WTC11 (cell line): ENCODE results near the gene KDM1B. TPM values are rescaled to one million over a fixed set of nuclear protein-coding genes. Genes with fewer than 3 reads are reported as not detected.

Source experiments
- ATAC-seq: fragments of 200-7000 bp; cut with Tn5 transposase; 2 replicates; pipeline ENCODE4 v1.10.0; 2021; ENCODE audit warnings: mild to moderate bottlenecking, moderate library complexity
- CTCF ChIA-PET: fragments of 300-600 bp; sonication (Branson Sonifier 250); formaldehyde crosslinking; loops from one replicate; lab custom pipeline; 2021; ENCODE audit warnings: antibody characterized with exemption; lab: Charles Lee
- POLR2A ChIA-PET: fragments of 350-600 bp; sonication (Branson Sonifier 250); formaldehyde crosslinking; loops from one replicate; lab custom pipeline; 2021; ENCODE audit warnings: antibody characterized with exemption; lab: Charles Lee
- DNase-seq: peaks from one replicate; pipeline ENCODE4 v3.0.0; 2021; ENCODE audit warnings: low spot score
- H3K27ac Mint-ChIP-seq: 2 replicates; pipeline ENCODE4 v1.8.0; 2021; ENCODE audit warnings: mixed read lengths
- H3K27me3 Mint-ChIP-seq: 2 replicates; pipeline ENCODE4 v1.8.0; 2021; ENCODE audit warnings: low read depth, mild to moderate bottlenecking, moderate library complexity, mixed read lengths
- H3K36me3 Mint-ChIP-seq: 2 replicates; pipeline ENCODE4 v1.8.0; 2021; ENCODE audit warnings: mixed read lengths
- H3K4me1 Mint-ChIP-seq: 2 replicates; pipeline ENCODE4 v1.8.0; 2022; ENCODE audit warnings: mixed read lengths
- H3K4me3 Mint-ChIP-seq: 2 replicates; pipeline ENCODE4 v1.8.0; 2021; ENCODE audit warnings: mild to moderate bottlenecking, moderate library complexity, mixed read lengths
- H3K9me3 Mint-ChIP-seq: 2 replicates; pipeline ENCODE4 v1.8.0; 2021; ENCODE audit warnings: mixed read lengths
- ARID4B ChIP-seq: sonication (generic); formaldehyde crosslinking; IDR thresholded peaks from 2 replicates; pipeline ENCODE4 v1.8.0; 2023; ENCODE audit warnings: missing genetic modification reagents, mild to moderate bottlenecking, borderline replicate concordance
- ATF2 ChIP-seq: sonication (generic); formaldehyde crosslinking; IDR thresholded peaks from 2 replicates; pipeline ENCODE4 v1.8.1; 2022; ENCODE audit warnings: low read depth, missing genetic modification reagents, borderline replicate concordance
- ATF3 ChIP-seq: sonication (generic); formaldehyde crosslinking; conservative IDR thresholded peaks from 2 replicates; pipeline ENCODE4 v1.8.1; 2022; ENCODE audit warnings: mild to moderate bottlenecking, missing genetic modification reagents
- CBFB ChIP-seq: sonication (generic); formaldehyde crosslinking; IDR thresholded peaks from 2 replicates; pipeline ENCODE4 v1.8.1; 2022; ENCODE audit warnings: mild to moderate bottlenecking, low read depth, missing genetic modification reagents
- ELF4 ChIP-seq: sonication (generic); formaldehyde crosslinking; IDR thresholded peaks from 2 replicates; pipeline ENCODE4 v1.8.1; 2022; ENCODE audit warnings: low read depth, mild to moderate bottlenecking, moderate library complexity, missing genetic modification reagents
- EMX1 ChIP-seq: fragments of 250-450 bp; sonication (Bioruptor Pico); IDR thresholded peaks from 2 replicates; pipeline ENCODE4 v1.8.0; 2021; ENCODE audit warnings: mild to moderate bottlenecking
- ERG ChIP-seq: fragments of 250-450 bp; sonication (Bioruptor Pico); IDR thresholded peaks from 2 replicates; pipeline ENCODE4 v1.8.0; 2021; ENCODE audit warnings: mild to moderate bottlenecking
- ETV6 ChIP-seq: sonication (generic); formaldehyde crosslinking; IDR thresholded peaks from 2 replicates; pipeline ENCODE4 v1.8.1; 2022; ENCODE audit warnings: mild to moderate bottlenecking, missing genetic modification reagents
- FOXK1 ChIP-seq: sonication (generic); formaldehyde crosslinking; IDR thresholded peaks from 2 replicates; pipeline ENCODE4 v1.8.0; 2022; ENCODE audit warnings: mild to moderate bottlenecking, moderate library complexity, missing genetic modification reagents
- FOXP1 ChIP-seq: sonication (generic); formaldehyde crosslinking; IDR thresholded peaks from 2 replicates; pipeline ENCODE4 v1.8.0; 2022; ENCODE audit warnings: missing genetic modification reagents, mild to moderate bottlenecking, moderate library complexity, borderline replicate concordance
- FOXP4 ChIP-seq: sonication (generic); formaldehyde crosslinking; IDR thresholded peaks from 2 replicates; pipeline ENCODE4 v1.8.0; 2022; ENCODE audit warnings: mild to moderate bottlenecking, missing genetic modification reagents
- KAT7 ChIP-seq: sonication (generic); formaldehyde crosslinking; IDR thresholded peaks from 2 replicates; pipeline ENCODE4 v1.8.1; 2023; ENCODE audit warnings: missing genetic modification reagents, mild to moderate bottlenecking, borderline replicate concordance
- NFE2L1 ChIP-seq: sonication (generic); formaldehyde crosslinking; IDR thresholded peaks from 2 replicates; pipeline ENCODE4 v1.8.1; 2023; ENCODE audit warnings: missing genetic modification reagents
- NFYB ChIP-seq: sonication (generic); formaldehyde crosslinking; conservative IDR thresholded peaks from 2 replicates; pipeline ENCODE4 v1.8.0; 2022; ENCODE audit warnings: low read depth, missing genetic modification reagents
- SMAD3 ChIP-seq: sonication (generic); formaldehyde crosslinking; IDR thresholded peaks from 2 replicates; pipeline ENCODE4 v1.8.0; 2022; ENCODE audit warnings: missing genetic modification reagents, mild to moderate bottlenecking, borderline replicate concordance
- TCF7 ChIP-seq: sonication (generic); formaldehyde crosslinking; IDR thresholded peaks from 2 replicates; pipeline ENCODE4 v1.8.0; 2022; ENCODE audit warnings: mild to moderate bottlenecking, low read depth, missing genetic modification reagents, moderate library complexity
- TP53 ChIP-seq: sonication (generic); formaldehyde crosslinking; IDR thresholded peaks from 2 replicates; pipeline ENCODE4 v1.8.1; 2023; ENCODE audit warnings: mild to moderate bottlenecking, missing genetic modification reagents
- ZNF232 ChIP-seq: sonication (generic); formaldehyde crosslinking; IDR thresholded peaks from 2 replicates; pipeline ENCODE4 v1.8.0; 2022; ENCODE audit warnings: mild to moderate bottlenecking, missing genetic modification reagents
- ZNF396 ChIP-seq: fragments of 250-450 bp; sonication (Bioruptor Pico); IDR thresholded peaks from 2 replicates; pipeline ENCODE4 v1.8.0; 2021; ENCODE audit warnings: mild to moderate bottlenecking, moderate library complexity, borderline replicate concordance
- ZNF671 ChIP-seq: fragments of 250-450 bp; sonication (Bioruptor Pico); IDR thresholded peaks from 2 replicates; pipeline ENCODE4 v1.8.0; 2021; ENCODE audit warnings: mild to moderate bottlenecking
- total RNA-seq: library from RNA; stranded (reverse); gene quantifications from 3 replicates; pipeline ENCODE4 v1.2.3, GENCODE V29; 2021
- TF ChIP-seq, protein P1 (sequence below): sonication (generic); formaldehyde crosslinking; IDR thresholded peaks from 2 replicates; pipeline ENCODE4 v1.8.0; 2022; ENCODE audit warnings: mild to moderate bottlenecking, missing genetic modification reagents

The KDM1B gene
- total RNA-seq, 1 experiment from 2014 or later, result 6.7 TPM

GRCh38 chr6:18187701-18188100, 32.5 kb downstream of the KDM1B start (continued):
- TF ChIP-seq SMAD3 (CRISPR knock-in tag), result no peak
- no peak for TF ChIP-seq ARID4B
- TF ChIP-seq ZNF671 (CRISPR knock-in tag), result no peak
- no peak for TF ChIP-seq CBFB
- no peak for TF ChIP-seq TCF7

DNA sequence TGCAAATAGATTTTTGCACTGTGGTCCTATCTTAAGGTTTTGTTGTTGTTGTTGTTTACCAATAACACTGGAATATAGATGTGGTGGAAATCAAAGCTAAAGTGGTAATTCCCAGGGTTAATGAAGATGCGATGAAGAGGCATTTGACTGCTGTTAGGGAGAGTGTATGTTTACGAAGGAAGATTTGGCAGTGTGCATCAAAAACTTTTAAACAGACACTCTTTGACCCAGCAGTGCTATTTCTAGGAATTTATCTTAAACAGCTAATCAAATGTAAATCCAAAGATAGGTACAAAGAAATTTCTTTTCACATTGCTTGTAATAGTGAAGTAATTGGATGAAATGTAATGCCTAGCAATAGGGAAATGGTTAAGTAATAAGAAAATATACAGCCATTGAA, 34.0 kb downstream of the KDM1B start:
- H3K4me3 Mint-ChIP-seq, result no peak overlapping the region
- CTCF ChIA-PET, result no interaction called here
- no peaks in the 10 kb centered on the region for H3K9me3 Mint-ChIP-seq
- H3K4me1 Mint-ChIP-seq, result peaks cover 32% of the 10 kb centered on the region
- H3K27me3 Mint-ChIP-seq, result no peaks in the 10 kb centered on the region; the same call in 1 of the 2 replicates
- ATAC-seq (no peak), DNase-seq (no peak)
- H3K27ac Mint-ChIP-seq, result peak overlapping the region; percentile 53; the same call in 1 of the 2 replicates
- POLR2A ChIA-PET, result no interaction called here
- H3K36me3 Mint-ChIP-seq, result peaks cover 8% of the 10 kb centered on the region
- TF ChIP-seq NFYB (CRISPR knock-in tag) (no peak), TP53 (no peak), KAT7 (CRISPR knock-in tag) (no peak), FOXP1 (no peak), ATF2 (CRISPR knock-in tag) (no peak), FOXP4 (CRISPR knock-in tag) (no peak), ELF4 (no peak), EMX1 (CRISPR knock-in tag) (no peak), ZNF232 (CRISPR knock-in tag) (no peak), ATF3 (no peak), ZNF671 (CRISPR knock-in tag) (no peak), NFE2L1 (CRISPR knock-in tag) (no peak), ZNF396 (CRISPR knock-in tag) (no peak), FOXK1 (CRISPR knock-in tag) (no peak), ETV6 (CRISPR knock-in tag) (no peak), ERG (CRISPR knock-in tag) (no peak)
- TF ChIP-seq, protein P1, sequence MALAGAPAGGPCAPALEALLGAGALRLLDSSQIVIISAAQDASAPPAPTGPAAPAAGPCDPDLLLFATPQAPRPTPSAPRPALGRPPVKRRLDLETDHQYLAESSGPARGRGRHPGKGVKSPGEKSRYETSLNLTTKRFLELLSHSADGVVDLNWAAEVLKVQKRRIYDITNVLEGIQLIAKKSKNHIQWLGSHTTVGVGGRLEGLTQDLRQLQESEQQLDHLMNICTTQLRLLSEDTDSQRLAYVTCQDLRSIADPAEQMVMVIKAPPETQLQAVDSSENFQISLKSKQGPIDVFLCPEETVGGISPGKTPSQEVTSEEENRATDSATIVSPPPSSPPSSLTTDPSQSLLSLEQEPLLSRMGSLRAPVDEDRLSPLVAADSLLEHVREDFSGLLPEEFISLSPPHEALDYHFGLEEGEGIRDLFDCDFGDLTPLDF (CRISPR knock-in tag), result no peak
